ENCODE measurements around the gene GPC3. TPM values are rescaled to one million over a fixed set of nuclear protein-coding genes. Genes with fewer than 3 reads are reported as not detected.

The GPC3 gene
- total RNA-seq, 1 experiment from 2014 or later, result 233 TPM

- Histone ChIP-seq H3K4me1 (peaks cover 43% of the 10 kb centered on the region), H3K27me3 (replicated peaks; ENCODE audit: control insufficient read depth, insufficient read depth, low read length) (no peaks in the 10 kb centered on the region), H3K4me3 (ENCODE audit: low read depth, low read length) (no peak overlapping the region), H3K9me3 (no peaks in the 10 kb centered on the region), H3K36me3 (ENCODE audit: control insufficient read depth, insufficient read depth, low read length) (no peaks in the 10 kb centered on the region)
- intact Hi-C loops (cut with micrococcal nuclease; ENCODE audit: unreplicated experiment), result loop anchor here (1.0 to 2.0 kb wide), 3 partner anchors 13 to 37 kb away; no protein-coding TSS in a partner anchor
- H3K27ac Mint-ChIP-seq (ENCODE audit: unreplicated experiment), result no peak overlapping the region
- ChIA-PET CTCF (no interaction called here), POLR2A (no interaction called here)
- no peak for DNase-seq
- no peak overlapping the region for H3K4me3 Mint-ChIP-seq (ENCODE audit: unreplicated experiment)
- H3K4me1 Mint-ChIP-seq (ENCODE audit: low read depth, unreplicated experiment), result peaks cover 34% of the 10 kb centered on the region
- TF ChIP-seq, protein P1, sequence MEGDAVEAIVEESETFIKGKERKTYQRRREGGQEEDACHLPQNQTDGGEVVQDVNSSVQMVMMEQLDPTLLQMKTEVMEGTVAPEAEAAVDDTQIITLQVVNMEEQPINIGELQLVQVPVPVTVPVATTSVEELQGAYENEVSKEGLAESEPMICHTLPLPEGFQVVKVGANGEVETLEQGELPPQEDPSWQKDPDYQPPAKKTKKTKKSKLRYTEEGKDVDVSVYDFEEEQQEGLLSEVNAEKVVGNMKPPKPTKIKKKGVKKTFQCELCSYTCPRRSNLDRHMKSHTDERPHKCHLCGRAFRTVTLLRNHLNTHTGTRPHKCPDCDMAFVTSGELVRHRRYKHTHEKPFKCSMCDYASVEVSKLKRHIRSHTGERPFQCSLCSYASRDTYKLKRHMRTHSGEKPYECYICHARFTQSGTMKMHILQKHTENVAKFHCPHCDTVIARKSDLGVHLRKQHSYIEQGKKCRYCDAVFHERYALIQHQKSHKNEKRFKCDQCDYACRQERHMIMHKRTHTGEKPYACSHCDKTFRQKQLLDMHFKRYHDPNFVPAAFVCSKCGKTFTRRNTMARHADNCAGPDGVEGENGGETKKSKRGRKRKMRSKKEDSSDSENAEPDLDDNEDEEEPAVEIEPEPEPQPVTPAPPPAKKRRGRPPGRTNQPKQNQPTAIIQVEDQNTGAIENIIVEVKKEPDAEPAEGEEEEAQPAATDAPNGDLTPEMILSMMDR (IDR thresholded peaks at IDR 0.05; ENCODE audit: insufficient read depth in 1 of 2, low read depth in 1 of 2, low read length in 1 of 2, severe bottlenecking in 1 of 2, unreplicated experiment in 1 of 2), result no peak
- no peaks in the 10 kb centered on the region for H3K36me3 Mint-ChIP-seq (ENCODE audit: insufficient read depth, unreplicated experiment)
- H3K27me3 Mint-ChIP-seq (ENCODE audit: insufficient read depth, unreplicated experiment), result no peaks in the 10 kb centered on the region
- no peaks in the 10 kb centered on the region for H3K9me3 Mint-ChIP-seq (ENCODE audit: unreplicated experiment)
- BruUV-seq (replicated peaks), result no TSS peak
Measured at GRCh38 chrX:134007716-134008115, 22.3 kb upstream of the GPC3 start.

- Histone ChIP-seq H3K27me3 (replicated peaks; ENCODE audit: control insufficient read depth, insufficient read depth, low read length) (no peaks in the 10 kb centered on the region), H3K4me1 (peaks cover 43% of the 10 kb centered on the region), H3K4me3 (ENCODE audit: low read depth, low read length) (no peak overlapping the region), H3K9me3 (no peaks in the 10 kb centered on the region), H3K36me3 (ENCODE audit: control insufficient read depth, insufficient read depth, low read length) (no peaks in the 10 kb centered on the region)
- Mint-ChIP-seq H3K4me1 (ENCODE audit: low read depth, unreplicated experiment) (peaks cover 39% of the 10 kb centered on the region), H3K27ac (ENCODE audit: unreplicated experiment) (peak overlapping the region; percentile 55), H3K36me3 (ENCODE audit: insufficient read depth, unreplicated experiment) (no peaks in the 10 kb centered on the region), H3K4me3 (ENCODE audit: unreplicated experiment) (peak overlapping the region; percentile 33), H3K9me3 (ENCODE audit: unreplicated experiment) (no peaks in the 10 kb centered on the region), H3K27me3 (ENCODE audit: insufficient read depth, unreplicated experiment) (no peaks in the 10 kb centered on the region)
- intact Hi-C loops (cut with micrococcal nuclease; ENCODE audit: unreplicated experiment), result loop anchor here (1.0 to 2.0 kb wide), 3 partner anchors 12 to 36 kb away; no protein-coding TSS in a partner anchor
- no TSS peak for BruUV-seq (replicated peaks)
- CTCF ChIA-PET, result no interaction called here
- TF ChIP-seq, protein P1 (IDR thresholded peaks at IDR 0.05; ENCODE audit: insufficient read depth in 1 of 2, low read depth in 1 of 2, low read length in 1 of 2, severe bottlenecking in 1 of 2, unreplicated experiment in 1 of 2), result no peak
- POLR2A ChIA-PET, result no interaction called here
- DNase-seq, result peak in 1 of 2 experiments; percentile 40
Measured at GRCh38 chrX:134006484-134007161, 21.2 kb upstream of the GPC3 start.

- ChIA-PET CTCF (no interaction called here), POLR2A (no interaction called here)
- peaks cover 44% of the 10 kb centered on the region for H3K4me1 Mint-ChIP-seq (ENCODE audit: low read depth, unreplicated experiment)
- Histone ChIP-seq H3K4me3 (ENCODE audit: low read depth, low read length) (no peak overlapping the region), H3K4me1 (peaks cover 38% of the 10 kb centered on the region), H3K36me3 (ENCODE audit: control insufficient read depth, insufficient read depth, low read length) (no peaks in the 10 kb centered on the region), H3K27me3 (replicated peaks; ENCODE audit: control insufficient read depth, insufficient read depth, low read length) (no peaks in the 10 kb centered on the region), H3K9me3 (no peaks in the 10 kb centered on the region)
- no peaks in the 10 kb centered on the region for H3K27me3 Mint-ChIP-seq (ENCODE audit: insufficient read depth, unreplicated experiment)
- H3K4me3 Mint-ChIP-seq (ENCODE audit: unreplicated experiment), result no peak overlapping the region
- intact Hi-C loops (cut with micrococcal nuclease; ENCODE audit: unreplicated experiment), result no loop called here
- no peaks in the 10 kb centered on the region for H3K36me3 Mint-ChIP-seq (ENCODE audit: insufficient read depth, unreplicated experiment)
- BruUV-seq (replicated peaks), result no TSS peak
- TF ChIP-seq, protein P1 (IDR thresholded peaks at IDR 0.05; ENCODE audit: insufficient read depth in 1 of 2, low read depth in 1 of 2, low read length in 1 of 2, severe bottlenecking in 1 of 2, unreplicated experiment in 1 of 2), result no peak
- H3K9me3 Mint-ChIP-seq (ENCODE audit: unreplicated experiment), result no peaks in the 10 kb centered on the region
- no peak for DNase-seq
- H3K27ac Mint-ChIP-seq (ENCODE audit: unreplicated experiment), result no peak overlapping the region
Measured at GRCh38 chrX:134004084-134004483, 18.7 kb upstream of the GPC3 start.
